Neural progenitor cell (in vitro differentiated cells): ENCODE results near the gene CCT4. TPM values are rescaled to one million over a fixed set of nuclear protein-coding genes. Genes with fewer than 3 reads are reported as not detected.
A peak's percentile ranks its signal among the peaks of the same experiment; 100 is the strongest.
"Not testable (repeated sequence)": the region's sequence is repeated elsewhere in the genome, so short reads cannot be mapped to it uniquely, and the experiment has no call there.

Experiments used
- DNase-seq: peaks from one replicate; pipeline ENCODE4 v3.0.0-alpha.2; 2016; ENCODE audit warnings: low spot score
- H2AFZ ChIP-seq: fragments of 200-600 bp; sonication (generic); replicated peaks from 2 replicates; pipeline ENCODE4 v1.6.1; 2016; ENCODE audit warnings: antibody characterized with exemption
- H3F3A ChIP-seq: fragments of 200-600 bp; sonication (generic); 2 replicates; pipeline ENCODE4 v1.6.1; 2016; ENCODE audit warnings: antibody characterized with exemption, low read depth
- H3K27ac ChIP-seq: fragments of 200-600 bp; sonication (generic); 2 replicates; pipeline ENCODE4 v1.5.1; 2016; ENCODE audit warnings: mild to moderate bottlenecking
- H3K27me3 ChIP-seq: fragments of 200-600 bp; sonication (generic); 2 replicates; pipeline ENCODE4 v1.6.1; 2016; ENCODE audit warnings: mild to moderate bottlenecking, moderate library complexity
- H3K36me3 ChIP-seq: fragments of 200-600 bp; sonication (generic); 2 replicates; pipeline ENCODE4 v1.5.1; 2016
- H3K4me1 ChIP-seq: fragments of 200-600 bp; sonication (generic); 2 replicates; pipeline ENCODE4 v1.6.1; 2016; ENCODE audit warnings: mixed run types
- H3K4me2 ChIP-seq: fragments of 200-600 bp; sonication (generic); 2 replicates; pipeline ENCODE4 v1.6.1; 2016
- H3K4me3 ChIP-seq: fragments of 200-600 bp; sonication (generic); 2 replicates; pipeline ENCODE4 v1.5.1; 2016
- H3K79me2 ChIP-seq: fragments of 200-600 bp; sonication (generic); 2 replicates; pipeline ENCODE4 v1.6.1; 2016; ENCODE audit warnings: low read depth
- H3K9ac ChIP-seq: fragments of 200-600 bp; sonication (generic); 2 replicates; pipeline ENCODE4 v1.6.1; 2016
- H3K9me3 ChIP-seq: fragments of 200-600 bp; sonication (generic); 2 replicates; pipeline ENCODE4 v1.5.1; 2016; ENCODE audit warnings: low read depth
- H4K20me1 ChIP-seq: fragments of 200-600 bp; sonication (generic); 2 replicates; pipeline ENCODE4 v1.6.1; 2016; ENCODE audit warnings: low read depth
- H3K27ac Mint-ChIP-seq: 3 replicates; pipeline ENCODE4 v1.8.0; 2021; ENCODE audit warnings: mixed read lengths
- H3K27me3 Mint-ChIP-seq: 2 replicates; pipeline ENCODE4 v1.8.0; 2022; ENCODE audit warnings: low read depth, mild to moderate bottlenecking, inconsistent platforms, moderate library complexity, mixed read lengths; ENCODE audit not compliant: insufficient read depth
- H3K36me3 Mint-ChIP-seq: 3 replicates; pipeline ENCODE4 v1.8.0; 2021; ENCODE audit warnings: mixed read lengths
- H3K4me1 Mint-ChIP-seq: 3 replicates; pipeline ENCODE4 v1.8.0; 2021; ENCODE audit warnings: mixed read lengths
- H3K4me3 Mint-ChIP-seq: 3 replicates; pipeline ENCODE4 v1.8.0; 2021; ENCODE audit warnings: mild to moderate bottlenecking, moderate library complexity, mixed read lengths
- H3K9me3 Mint-ChIP-seq: 3 replicates; pipeline ENCODE4 v1.8.0; 2020; ENCODE audit warnings: mixed read lengths
- EZH2 ChIP-seq: fragments of 200-600 bp; sonication (generic); IDR thresholded peaks from 2 replicates; pipeline ENCODE4 v1.6.1; 2017; ENCODE audit warnings: antibody characterized with exemption, mild to moderate bottlenecking, moderate library complexity
- EZH2phosphoT487 ChIP-seq: fragments of 200-600 bp; sonication (generic); IDR thresholded peaks from 2 replicates; pipeline ENCODE4 v1.6.1; 2017; ENCODE audit warnings: antibody characterized with exemption
- total RNA-seq: library from RNA; depleted of rRNA; stranded (reverse); fragments of >200 nt; gene quantifications from 2 replicates; pipeline ENCODE4 v1.2.3, GENCODE V29; 2015; ENCODE audit warnings: low replicate concordance
- TF ChIP-seq, protein P1 (sequence below): fragments of 200-600 bp; sonication (generic); IDR thresholded peaks from 2 replicates; pipeline ENCODE4 v1.5.1; 2017; ENCODE audit warnings: antibody characterized with exemption, mild to moderate bottlenecking

The CCT4 gene
- total RNA-seq, 1 donor from 2014 or later = 381 TPM

GRCh38 chr2:61851270-61851669, 37.2 kb downstream of the CCT4 start:
- H3K27ac Mint-ChIP-seq, H3K4me3 ChIP-seq, H3K4me2 ChIP-seq, H3K4me1 ChIP-seq, H3K9me3 Mint-ChIP-seq, H3K9me3 ChIP-seq, H3K36me3 Mint-ChIP-seq, H3K27ac ChIP-seq, DNase-seq, H2AFZ ChIP-seq, H3K9ac ChIP-seq, H3K36me3 ChIP-seq, H3K27me3 ChIP-seq, H3K27me3 Mint-ChIP-seq, H4K20me1 ChIP-seq: not testable (repeated sequence)
- H3K79me2 ChIP-seq = peaks cover 12% of the 10 kb centered on the region
- peaks cover 31% of the 10 kb centered on the region for H3F3A ChIP-seq
- H3K4me1 Mint-ChIP-seq = peaks cover 10% of the 10 kb centered on the region
- peak overlapping the region; percentile 62 for H3K4me3 Mint-ChIP-seq
- TF ChIP-seq, protein P1, sequence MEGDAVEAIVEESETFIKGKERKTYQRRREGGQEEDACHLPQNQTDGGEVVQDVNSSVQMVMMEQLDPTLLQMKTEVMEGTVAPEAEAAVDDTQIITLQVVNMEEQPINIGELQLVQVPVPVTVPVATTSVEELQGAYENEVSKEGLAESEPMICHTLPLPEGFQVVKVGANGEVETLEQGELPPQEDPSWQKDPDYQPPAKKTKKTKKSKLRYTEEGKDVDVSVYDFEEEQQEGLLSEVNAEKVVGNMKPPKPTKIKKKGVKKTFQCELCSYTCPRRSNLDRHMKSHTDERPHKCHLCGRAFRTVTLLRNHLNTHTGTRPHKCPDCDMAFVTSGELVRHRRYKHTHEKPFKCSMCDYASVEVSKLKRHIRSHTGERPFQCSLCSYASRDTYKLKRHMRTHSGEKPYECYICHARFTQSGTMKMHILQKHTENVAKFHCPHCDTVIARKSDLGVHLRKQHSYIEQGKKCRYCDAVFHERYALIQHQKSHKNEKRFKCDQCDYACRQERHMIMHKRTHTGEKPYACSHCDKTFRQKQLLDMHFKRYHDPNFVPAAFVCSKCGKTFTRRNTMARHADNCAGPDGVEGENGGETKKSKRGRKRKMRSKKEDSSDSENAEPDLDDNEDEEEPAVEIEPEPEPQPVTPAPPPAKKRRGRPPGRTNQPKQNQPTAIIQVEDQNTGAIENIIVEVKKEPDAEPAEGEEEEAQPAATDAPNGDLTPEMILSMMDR = peak; percentile 22

GRCh38 chr2:61845320-61845719, 43.1 kb downstream of the CCT4 start:
- H3K79me2 ChIP-seq = no peaks in the 10 kb centered on the region
- no peak overlapping the region for H3K4me3 Mint-ChIP-seq

DNA sequence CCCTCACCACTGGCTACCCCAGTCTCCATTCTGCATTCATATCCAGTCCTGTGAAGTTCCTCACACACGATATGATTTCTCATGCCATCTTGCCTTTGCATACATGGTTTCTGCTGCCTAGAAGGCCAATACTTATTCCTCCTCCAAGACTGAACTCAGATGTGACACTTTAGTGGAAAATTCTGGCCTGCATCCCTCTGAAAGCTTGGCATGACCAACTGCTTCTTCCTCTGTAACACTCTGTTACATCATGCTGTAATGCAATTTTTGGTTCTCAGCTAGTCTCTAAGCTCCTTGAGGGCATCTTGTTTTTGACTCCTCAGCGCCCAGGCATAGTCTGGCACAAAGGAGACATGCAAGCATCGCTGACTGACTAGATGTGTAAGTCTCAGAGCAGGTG, 47.2 kb downstream of the CCT4 start:
- H4K20me1 ChIP-seq = no peaks in the 10 kb centered on the region
- TF ChIP-seq, protein P1 = no peak
- no peak for TF ChIP-seq EZH2phosphoT487
- no peak for TF ChIP-seq EZH2
- Mint-ChIP-seq H3K27ac (no peak overlapping the region), H3K27me3 (peaks cover 3% of the 10 kb centered on the region), H3K4me1 (no peaks in the 10 kb centered on the region), H3K36me3 (peaks cover 19% of the 10 kb centered on the region), H3K9me3 (no peaks in the 10 kb centered on the region), H3K4me3 (no peak overlapping the region)
- H3K4me1 ChIP-seq = no peaks in the 10 kb centered on the region
- no peaks in the 10 kb centered on the region for H3F3A ChIP-seq
- DNase-seq = no peak
- no peaks in the 10 kb centered on the region for H3K9me3 ChIP-seq
- H3K9ac ChIP-seq = no peak overlapping the region
- no peaks in the 10 kb centered on the region for H3K27me3 ChIP-seq
- H3K4me3 ChIP-seq = no peak overlapping the region
- no peaks in the 10 kb centered on the region for H3K36me3 ChIP-seq
- H3K27ac ChIP-seq = no peak overlapping the region
- no peak overlapping the region for H3K4me2 ChIP-seq
- no peak overlapping the region for H2AFZ ChIP-seq
- no peaks in the 10 kb centered on the region for H3K79me2 ChIP-seq

More at GRCh38 chr2:61845320-61845719, 43.1 kb downstream of the CCT4 start:
- no peaks in the 10 kb centered on the region for H3K36me3 ChIP-seq
- Mint-ChIP-seq H3K36me3 (peaks cover 17% of the 10 kb centered on the region), H3K4me1 (no peaks in the 10 kb centered on the region), H3K27ac (no peak overlapping the region), H3K9me3 (no peaks in the 10 kb centered on the region), H3K27me3 (peaks cover 3% of the 10 kb centered on the region)
- no peak overlapping the region for H3K27ac ChIP-seq
- H3K4me3 ChIP-seq = no peak overlapping the region
- DNase-seq = no peak
- no peaks in the 10 kb centered on the region for H3K27me3 ChIP-seq
- H4K20me1 ChIP-seq = no peaks in the 10 kb centered on the region
- TF ChIP-seq EZH2phosphoT487 (no peak), EZH2 (no peak)
- TF ChIP-seq, protein P1 = no peak
- H3F3A ChIP-seq = no peaks in the 10 kb centered on the region
- no peaks in the 10 kb centered on the region for H3K4me1 ChIP-seq
- no peaks in the 10 kb centered on the region for H3K9me3 ChIP-seq
- H3K9ac ChIP-seq = no peak overlapping the region
- H2AFZ ChIP-seq = no peak overlapping the region
- H3K4me2 ChIP-seq = no peak overlapping the region
